Mammary epithelial cell (primary cell): ENCODE data around the gene UBE2V1.

Experiments used
- EZH2 ChIP-seq: IDR thresholded peaks from 2 replicates; pipeline ENCODE4 v1.6.1; 2012; ENCODE audit warnings: low read length, inconsistent platforms, borderline replicate concordance
- TF ChIP-seq, protein P1 (sequence below), 2 donors: IDR thresholded peaks in 1 of 2; conservative IDR thresholded peaks in 1 of 2; 2 replicates each; pipeline ENCODE4 v1.5.1; 2011 to 2012; ENCODE audit warnings: inconsistent platforms in 2 of 2, low read length in 2 of 2, mild to moderate bottlenecking in 2 of 2, control low read depth in 1 of 2, low read depth in 1 of 2; ENCODE audit not compliant: insufficient read depth in 1 of 2; ENCODE audit errors: extremely low read depth in 1 of 2

DNA sequence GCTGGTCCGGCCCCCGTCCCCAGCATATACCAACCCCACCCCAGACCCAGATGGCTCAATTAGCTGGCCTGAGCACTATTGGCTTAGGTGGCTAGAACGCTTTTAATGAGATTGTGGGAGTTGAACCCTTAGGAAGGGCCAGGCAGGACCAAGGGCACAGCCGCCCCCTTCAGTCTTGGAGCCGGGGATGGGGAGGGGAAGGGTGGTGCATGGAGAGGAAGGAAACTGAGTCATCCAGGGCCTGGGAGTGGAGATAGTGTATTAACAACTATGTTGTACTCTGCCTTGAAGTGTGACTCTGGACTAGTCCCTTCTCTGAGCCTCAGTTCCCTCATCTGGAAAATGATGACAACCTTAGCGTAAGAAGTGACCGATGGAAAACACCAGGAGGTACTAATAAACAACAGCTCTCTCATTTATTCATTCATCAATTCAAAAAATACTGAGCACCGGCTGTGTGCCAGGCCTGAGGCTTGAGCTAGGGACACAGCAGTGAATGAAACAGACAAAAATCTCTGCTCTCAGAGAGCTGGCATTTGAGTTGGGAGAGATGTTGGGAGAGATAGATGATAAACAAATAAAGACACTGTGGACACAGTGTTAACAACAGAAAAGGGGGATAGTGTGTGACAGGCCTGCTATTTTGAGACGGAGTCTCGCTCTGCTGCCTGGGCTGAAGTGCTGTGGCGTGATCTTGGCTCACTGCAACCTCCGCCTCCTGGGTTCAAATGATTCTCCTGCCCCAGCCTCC, 29.0 kb upstream of the UBE2V1 start:
- TF ChIP-seq, protein P1, sequence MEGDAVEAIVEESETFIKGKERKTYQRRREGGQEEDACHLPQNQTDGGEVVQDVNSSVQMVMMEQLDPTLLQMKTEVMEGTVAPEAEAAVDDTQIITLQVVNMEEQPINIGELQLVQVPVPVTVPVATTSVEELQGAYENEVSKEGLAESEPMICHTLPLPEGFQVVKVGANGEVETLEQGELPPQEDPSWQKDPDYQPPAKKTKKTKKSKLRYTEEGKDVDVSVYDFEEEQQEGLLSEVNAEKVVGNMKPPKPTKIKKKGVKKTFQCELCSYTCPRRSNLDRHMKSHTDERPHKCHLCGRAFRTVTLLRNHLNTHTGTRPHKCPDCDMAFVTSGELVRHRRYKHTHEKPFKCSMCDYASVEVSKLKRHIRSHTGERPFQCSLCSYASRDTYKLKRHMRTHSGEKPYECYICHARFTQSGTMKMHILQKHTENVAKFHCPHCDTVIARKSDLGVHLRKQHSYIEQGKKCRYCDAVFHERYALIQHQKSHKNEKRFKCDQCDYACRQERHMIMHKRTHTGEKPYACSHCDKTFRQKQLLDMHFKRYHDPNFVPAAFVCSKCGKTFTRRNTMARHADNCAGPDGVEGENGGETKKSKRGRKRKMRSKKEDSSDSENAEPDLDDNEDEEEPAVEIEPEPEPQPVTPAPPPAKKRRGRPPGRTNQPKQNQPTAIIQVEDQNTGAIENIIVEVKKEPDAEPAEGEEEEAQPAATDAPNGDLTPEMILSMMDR (conservative IDR thresholded peaks at IDR 0.05 in 1 of 2, IDR thresholded peaks at IDR 0.05 in 1 of 2; ENCODE audit: extremely low read depth in 1 of 2, insufficient read depth in 1 of 2, low read depth in 1 of 2, low read length in 2 of 2) = no peak
- TF ChIP-seq EZH2 = no peak
